ENCODE measurements around the gene KPNA4. TPM values are rescaled to one million over a fixed set of nuclear protein-coding genes. Genes with fewer than 3 reads are reported as not detected.
"Not testable (repeated sequence)": the region's sequence is repeated elsewhere in the genome, so short reads cannot be mapped to it uniquely, and the experiment has no call there.

KPNA4 gene
- total RNA-seq (2014; rRNA removed; shearing (Covaris generic)), result 15.2 and 19.5 TPM in 2 replicates

DNA sequence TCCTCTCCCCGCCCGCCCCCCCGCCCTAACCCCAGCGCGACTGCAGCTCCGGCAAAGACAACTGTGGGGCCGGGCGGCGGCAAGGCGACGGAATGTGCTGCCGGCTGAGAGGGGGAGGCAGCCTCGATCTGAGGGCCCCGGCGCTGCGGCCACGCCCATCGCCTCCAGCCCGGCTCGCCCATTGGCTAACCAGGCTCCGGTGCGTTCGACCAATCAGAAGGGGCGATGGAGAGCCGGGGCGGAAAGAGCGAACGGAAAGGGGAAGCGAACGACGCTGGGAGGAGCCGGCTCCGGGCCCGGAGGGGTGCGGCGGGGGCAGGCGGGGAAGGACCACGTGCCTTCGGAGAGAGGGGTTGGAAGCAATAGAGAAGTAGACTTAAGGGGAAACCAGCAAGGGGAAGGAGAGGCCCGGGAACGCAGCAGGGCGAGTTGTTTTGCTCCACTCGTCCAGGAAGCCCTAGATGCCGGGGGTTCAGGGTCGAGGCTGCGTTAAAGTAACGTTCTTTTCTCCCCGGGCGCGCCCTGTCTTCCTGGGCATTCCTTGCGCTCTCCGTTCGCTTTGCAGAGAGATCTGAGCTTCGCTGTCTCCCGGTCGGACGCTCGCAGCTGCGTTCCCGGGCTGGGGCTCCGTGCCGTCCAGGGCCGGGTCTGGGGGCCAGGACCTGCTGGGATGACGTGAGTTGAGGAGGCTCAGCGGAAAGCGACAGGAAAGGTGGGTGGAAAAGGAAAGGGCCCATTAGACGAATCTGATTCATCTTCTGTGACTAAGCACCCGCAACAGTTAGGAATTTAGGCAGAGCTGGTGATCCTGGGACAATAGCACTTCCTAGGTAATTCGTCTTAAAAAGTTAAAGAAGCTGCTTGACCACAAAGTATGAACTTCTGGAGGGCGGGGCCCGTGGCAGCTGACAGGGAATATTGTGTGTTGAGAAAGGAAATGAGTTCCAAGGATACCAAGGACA, at the start of gene KPNA4:
Gene KPNA4 (minus strand): TSS at position 130 of the 962 bp plus-strand sequence. CDS start 289 bp downstream, outside the sequence.
- peak; percentile 98 for DNase-seq (ENCODE audit: low spot score)

DNA sequence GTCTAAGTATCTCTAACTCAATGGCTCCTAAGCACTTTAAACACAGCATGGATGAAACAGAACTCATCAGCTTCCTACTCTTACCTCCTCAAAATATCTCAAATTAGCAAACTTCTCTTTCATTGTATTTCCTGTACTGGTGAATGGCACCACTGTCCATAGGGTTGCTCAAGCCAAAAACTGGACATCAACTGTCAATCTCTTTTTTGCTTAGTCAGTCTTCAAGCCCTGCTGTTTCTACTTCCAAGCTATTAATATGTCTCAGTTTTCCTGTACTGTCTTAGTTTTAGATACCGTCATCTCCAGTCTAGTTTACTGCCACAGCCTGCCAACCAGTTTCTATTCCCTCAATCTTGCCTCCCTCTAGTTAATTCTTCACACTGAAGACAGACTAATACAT, 48.3 kb upstream of the KPNA4 start:
- no peak for DNase-seq (ENCODE audit: low spot score)

- DNase-seq (ENCODE audit: low spot score), result no peak
These were observed 47.2 kb upstream of the KPNA4 start for GRCh38 chr3:160612386-160613075.

GRCh38 chr3:160611141-160611540, 45.8 kb upstream of the KPNA4 start:
- no peak for DNase-seq (ENCODE audit: low spot score)

GRCh38 chr3:160608870-160609269, 43.5 kb upstream of the KPNA4 start:
- DNase-seq (ENCODE audit: low spot score), result no peak

GRCh38 chr3:160607826-160608225, 42.5 kb upstream of the KPNA4 start:
- no peak for DNase-seq (ENCODE audit: low spot score)

- DNase-seq (ENCODE audit: low spot score), result no peak
These were observed 39.9 kb upstream of the KPNA4 start for GRCh38 chr3:160605315-160605714.

DNA sequence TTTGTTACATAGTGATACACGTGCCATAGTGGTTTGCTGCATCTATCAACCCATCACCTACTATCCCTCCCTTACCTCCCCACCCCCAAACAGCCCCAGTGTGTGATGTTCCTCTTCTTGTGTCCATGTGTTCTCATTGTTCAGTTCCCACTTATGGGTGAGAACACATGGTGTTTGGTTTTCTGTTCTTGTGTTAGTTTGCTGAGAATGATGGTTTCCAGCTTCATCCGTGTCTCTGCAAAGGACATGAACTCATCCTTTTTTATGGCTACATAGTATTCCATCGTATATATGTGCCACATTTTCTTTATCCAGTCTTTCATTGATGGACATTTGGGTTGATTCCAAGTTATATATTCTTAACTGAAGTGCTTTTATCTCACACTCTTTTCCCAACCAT, 38.5 kb upstream of the KPNA4 start:
- not testable (repeated sequence) for DNase-seq (ENCODE audit: low spot score)

- DNase-seq (ENCODE audit: low spot score), result no peak
These were observed 36.9 kb upstream of the KPNA4 start for GRCh38 chr3:160602259-160602658.

- no peak for DNase-seq (ENCODE audit: low spot score)
These were observed 35.9 kb upstream of the KPNA4 start for GRCh38 chr3:160601288-160601687.

DNA sequence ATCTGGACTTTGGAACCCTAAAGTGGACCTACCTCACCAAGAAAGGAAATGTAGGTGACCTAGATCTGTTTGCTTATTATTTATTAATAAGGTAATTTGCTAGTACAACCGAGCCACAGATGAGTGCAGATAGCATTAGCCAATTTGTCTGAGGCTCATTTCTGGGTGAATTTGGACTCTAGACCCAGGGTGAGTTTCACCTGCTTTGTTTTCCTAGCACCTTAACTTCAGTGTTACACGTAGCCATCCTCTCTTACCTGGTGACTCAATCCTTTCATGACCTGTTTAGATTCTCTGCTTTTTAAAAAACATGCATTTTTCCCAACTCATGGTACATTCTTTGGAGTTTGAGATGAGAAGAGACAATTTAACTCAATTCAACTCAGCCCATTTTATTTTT, 33.5 kb upstream of the KPNA4 start:
- DNase-seq (ENCODE audit: low spot score), result no peak

- DNase-seq (ENCODE audit: low spot score), result no peak
These were observed 22.7 kb upstream of the KPNA4 start for GRCh38 chr3:160588023-160588422.

- DNase-seq (ENCODE audit: low spot score), result no peak
These were observed 21.7 kb upstream of the KPNA4 start for GRCh38 chr3:160587105-160587504.

GRCh38 chr3:160586679-160587078, 21.3 kb upstream of the KPNA4 start:
- DNase-seq (ENCODE audit: low spot score), result no peak

DNA sequence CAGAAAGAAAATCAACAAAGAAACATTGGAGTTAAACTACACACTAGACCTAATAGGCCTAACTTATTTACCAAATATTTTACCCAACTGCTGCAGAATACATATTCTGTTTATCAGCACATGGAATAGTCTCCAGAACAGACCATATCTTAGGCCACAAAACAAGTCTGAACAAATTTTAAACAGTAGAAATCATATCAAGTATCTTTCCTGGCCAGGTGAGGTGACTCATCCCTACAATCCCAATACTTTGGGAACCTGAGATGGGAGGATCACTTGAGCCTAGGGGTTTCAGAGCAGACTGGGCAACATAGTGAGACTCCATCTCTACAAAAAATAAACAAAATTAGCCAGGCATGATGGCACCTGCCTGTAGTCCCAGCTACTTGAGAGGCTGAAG, 18.1 kb upstream of the KPNA4 start:
- no peak for DNase-seq (ENCODE audit: low spot score)

DNA sequence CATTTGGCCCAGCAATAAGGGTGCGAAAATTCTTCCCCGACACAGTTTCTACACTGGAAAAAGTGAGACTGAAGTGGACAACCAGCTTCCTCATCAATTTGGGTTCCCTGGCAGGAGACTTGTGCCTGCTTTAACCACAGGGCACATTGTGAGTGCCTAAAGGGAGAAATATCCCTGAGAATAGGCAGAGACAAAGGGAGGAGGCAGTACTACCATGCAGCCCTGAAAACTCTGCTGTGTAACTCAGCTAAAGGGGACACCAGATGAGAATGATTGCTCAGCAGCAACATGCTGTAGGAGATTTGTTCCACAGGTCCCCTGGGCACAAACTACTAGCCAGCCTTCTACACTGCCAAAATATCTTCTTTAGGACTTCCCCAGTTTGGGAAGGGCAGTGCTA, 15.6 kb upstream of the KPNA4 start:
- no peak for DNase-seq (ENCODE audit: low spot score)

- DNase-seq (ENCODE audit: low spot score), result peak; percentile 27
These were observed 12.3 kb upstream of the KPNA4 start for GRCh38 chr3:160577556-160578195.

DNA sequence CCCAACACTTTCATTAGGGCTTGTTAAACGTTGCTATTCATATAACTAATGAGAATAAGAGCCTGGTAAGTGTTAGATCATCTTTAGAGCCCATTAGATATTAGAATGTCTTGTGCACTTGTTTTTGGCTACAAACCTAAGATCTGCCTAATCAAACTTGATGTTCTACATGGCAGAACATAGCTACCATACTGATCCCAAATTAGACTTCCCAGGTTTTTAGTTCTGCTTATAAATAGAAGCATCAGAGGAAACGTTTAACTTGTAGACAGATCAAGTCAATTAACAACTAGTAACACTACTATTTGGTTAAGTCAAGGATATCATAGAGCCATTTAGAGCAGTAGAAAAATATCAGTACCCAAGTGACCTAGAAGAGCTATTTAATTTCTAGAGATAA, 11.7 kb upstream of the KPNA4 start:
- no peak for DNase-seq (ENCODE audit: low spot score)

DNA sequence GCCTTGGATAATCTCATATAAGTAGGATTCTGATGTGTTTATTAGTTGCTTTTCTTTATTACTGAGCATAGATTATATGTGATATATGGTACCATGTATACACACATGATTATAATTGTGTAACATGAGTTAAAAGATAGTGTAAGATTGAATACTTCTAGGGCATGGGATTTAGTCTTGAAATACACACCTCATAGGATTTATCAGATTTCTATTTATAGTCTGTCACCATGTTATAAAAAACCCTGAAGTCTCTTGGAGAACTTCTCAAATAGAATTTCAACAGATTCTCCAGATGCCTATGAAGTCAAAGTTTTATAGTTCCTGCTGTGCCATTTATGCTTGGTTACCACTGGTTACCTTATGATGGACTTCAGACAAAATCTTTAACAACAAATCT, 11.2 kb upstream of the KPNA4 start:
- no peak for DNase-seq (ENCODE audit: low spot score)

DNA sequence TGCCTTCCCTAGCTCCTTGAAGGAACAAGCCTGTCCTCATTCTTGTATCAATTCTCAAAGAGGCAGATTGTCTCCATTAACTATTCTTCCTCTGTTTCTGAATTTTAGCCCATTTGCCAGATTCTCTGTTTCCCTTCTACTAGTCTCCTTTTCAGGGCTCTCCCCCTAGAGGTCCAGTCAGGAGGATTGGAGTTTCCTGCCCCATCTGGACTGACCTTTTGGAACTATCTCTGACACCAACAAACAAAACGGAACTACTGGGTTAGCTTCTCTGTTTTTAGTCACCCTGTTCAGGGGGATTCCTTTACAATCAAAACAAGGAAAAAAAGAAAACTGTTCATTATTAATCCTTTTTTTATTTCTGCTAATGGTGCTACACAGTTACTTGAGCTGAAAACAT, 10.2 kb upstream of the KPNA4 start:
- DNase-seq (ENCODE audit: low spot score), result no peak

DNA sequence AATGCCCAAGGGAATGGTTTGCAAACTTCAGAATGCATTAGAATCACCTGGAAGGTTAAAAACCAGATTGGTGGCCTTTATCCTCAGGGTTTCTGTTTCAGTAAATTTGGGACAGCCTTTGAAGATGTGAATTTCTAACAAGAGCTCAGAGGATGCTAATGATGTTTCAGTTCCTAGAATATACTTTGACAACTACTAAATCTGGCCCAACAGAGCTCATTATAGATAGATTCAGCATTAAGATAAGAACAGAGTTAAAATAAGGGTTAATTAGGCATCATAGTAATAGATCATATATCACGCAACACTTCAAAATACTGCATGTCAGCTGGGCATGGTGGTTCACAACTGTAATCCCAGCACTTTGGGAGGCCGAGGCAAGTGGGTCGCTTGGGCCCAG, 9.3 kb upstream of the KPNA4 start:
- no peak for DNase-seq (ENCODE audit: low spot score)

DNA sequence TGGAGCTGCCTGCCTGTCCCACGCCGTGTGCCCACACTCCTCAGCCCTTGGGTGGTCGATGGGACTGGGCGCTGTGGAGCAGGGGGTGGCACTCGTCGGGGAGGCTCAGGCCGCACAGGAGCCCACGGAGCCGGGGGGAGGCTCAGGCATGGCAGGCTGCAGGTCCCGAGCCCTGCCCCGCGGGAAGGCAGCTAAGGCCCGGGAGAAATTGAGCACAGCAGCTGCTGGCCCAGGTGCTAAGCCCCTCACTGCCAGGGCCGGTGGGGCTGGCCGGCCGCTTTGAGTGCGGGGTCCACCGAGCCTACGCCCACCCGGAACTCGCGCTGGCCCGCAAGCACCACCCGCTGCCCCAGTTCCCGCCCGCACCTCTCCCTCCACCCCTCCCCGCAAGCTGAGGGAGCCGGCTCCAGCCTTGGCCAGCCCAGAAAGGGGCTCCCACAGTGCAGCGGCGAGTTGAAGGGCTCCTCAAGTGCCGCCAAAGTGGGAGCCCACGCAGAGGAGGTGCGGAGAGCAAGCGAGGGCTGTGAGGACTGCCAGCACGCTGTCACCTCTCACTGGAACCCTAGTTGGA, 8.7 kb upstream of the KPNA4 start:
- not testable (repeated sequence) for DNase-seq (ENCODE audit: low spot score)
